Activated CD4-positive, alpha-beta memory T cell treated with anti-CD3 and anti-CD28 coated beads for 36 hours (primary cell): ENCODE data around the gene SLC16A12. TPM values are rescaled to one million over a fixed set of nuclear protein-coding genes. Genes with fewer than 3 reads are reported as not detected.
"Not testable (repeated sequence)": the region's sequence is repeated elsewhere in the genome, so short reads cannot be mapped to it uniquely, and the experiment has no call there.

Source experiments
- CTCF ChIA-PET: fragments of 350-600 bp; sonication (Branson Sonifier 250); formaldehyde crosslinking; loops from one replicate; lab custom pipeline; 2021; ENCODE audit warnings: antibody characterized with exemption, inconsistent platforms; lab: Charles Lee
- POLR2A ChIA-PET: fragments of 350-600 bp; sonication (Branson Sonifier 250); formaldehyde crosslinking; loops from one replicate; lab custom pipeline; 2021; ENCODE audit warnings: antibody characterized with exemption; lab: Charles Lee
- DNase-seq: peaks from one replicate; pipeline ENCODE4 v3.0.0-alpha.2; 2020
- H3K27ac Mint-ChIP-seq: one replicate; pipeline ENCODE4 v1.8.0; 2021; ENCODE audit warnings: mixed read lengths
- H3K27me3 Mint-ChIP-seq: one replicate; pipeline ENCODE4 v1.8.0; 2021; ENCODE audit warnings: mixed read lengths
- H3K36me3 Mint-ChIP-seq: one replicate; pipeline ENCODE4 v1.8.0; 2021; ENCODE audit warnings: mixed read lengths
- H3K4me1 Mint-ChIP-seq: one replicate; pipeline ENCODE4 v1.8.0; 2021; ENCODE audit warnings: low read depth, mixed read lengths
- H3K4me3 Mint-ChIP-seq: one replicate; pipeline ENCODE4 v1.8.0; 2021; ENCODE audit warnings: mild to moderate bottlenecking, mixed read lengths
- H3K9me3 Mint-ChIP-seq: one replicate; pipeline ENCODE4 v1.8.0; 2021; ENCODE audit warnings: mixed read lengths
- intact Hi-C: fragments of 100-400 bp; cut with micrococcal nuclease; formaldehyde crosslinking; loops from one replicate; pipeline ENCODE4 v1.15.1; 2023
- total RNA-seq, 2 experiments: library from RNA; stranded (reverse); gene quantifications; one replicate each; pipeline ENCODE4 v1.2.3, GENCODE V29; 2021

SLC16A12 gene
- total RNA-seq, 2 experiments from 2014 or later = not detected

DNA sequence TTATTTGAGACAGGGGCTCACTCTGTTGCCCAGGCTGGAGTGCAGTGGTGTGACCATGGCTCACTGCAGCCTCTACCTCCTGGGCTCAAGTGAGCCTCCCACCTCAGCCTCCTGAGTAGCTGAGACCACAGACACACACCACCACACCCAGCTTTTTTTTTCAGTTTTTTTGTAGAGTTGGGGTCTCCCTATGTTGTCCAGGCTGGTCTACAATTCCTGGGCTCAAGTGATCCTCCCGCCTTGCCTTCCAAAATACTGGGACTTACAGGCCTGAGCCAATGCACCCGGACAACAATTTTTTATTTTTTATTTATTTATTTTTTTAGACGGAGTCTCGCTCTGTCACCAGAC, 144.2 kb downstream of the SLC16A12 start:
- CTCF ChIA-PET = interaction anchor here (1.4 kb wide), 1 partner anchor 59 kb away, joined by 5 read pairs; no protein-coding TSS in a partner anchor
- H3K4me1 Mint-ChIP-seq = peaks cover 27% of the 10 kb centered on the region
- DNase-seq, H3K27ac Mint-ChIP-seq, POLR2A ChIA-PET, H3K9me3 Mint-ChIP-seq, intact Hi-C loops, H3K4me3 Mint-ChIP-seq, H3K36me3 Mint-ChIP-seq, H3K27me3 Mint-ChIP-seq: not testable (repeated sequence)

DNA sequence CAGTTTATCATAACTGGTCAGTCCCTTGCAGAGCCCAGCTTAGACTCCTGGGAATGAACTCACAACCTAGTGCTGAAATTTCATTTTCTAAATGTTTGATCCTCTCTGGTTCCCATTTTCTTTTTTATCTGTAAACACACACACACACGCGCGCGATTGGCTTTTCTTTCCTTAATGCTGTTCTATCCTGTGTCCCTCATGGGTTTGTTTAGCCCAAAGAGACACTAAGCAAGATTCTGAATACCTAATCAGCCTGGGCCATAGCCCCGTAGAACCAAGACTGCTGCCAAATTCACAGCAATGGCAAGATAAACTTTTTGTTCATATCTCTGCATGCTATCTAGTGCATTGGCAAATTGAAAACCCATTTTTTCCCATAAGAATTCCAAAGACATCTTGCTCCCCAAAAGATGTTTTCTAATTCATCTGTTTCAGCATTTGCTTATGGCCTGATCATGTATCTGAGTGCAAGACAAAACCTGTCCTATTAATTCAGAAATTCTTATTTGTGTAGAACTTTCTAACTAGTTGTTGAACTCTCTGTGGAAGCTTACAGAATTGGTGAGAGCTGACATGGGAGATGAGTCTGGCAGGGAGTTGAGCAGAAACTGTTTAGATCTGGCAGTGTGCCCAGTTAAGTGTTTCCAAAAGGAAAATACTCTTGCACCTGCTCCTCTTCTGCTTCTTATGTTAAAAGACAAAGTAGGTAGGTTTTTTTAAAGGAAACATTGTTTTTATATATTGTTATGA, 144.7 kb downstream of the SLC16A12 start:
- CTCF ChIA-PET = interaction anchor here (1.4 kb wide), 1 partner anchor 58 kb away, joined by 5 read pairs; no protein-coding TSS in a partner anchor
- intact Hi-C loops = no loop called here
- POLR2A ChIA-PET = no interaction called here
- DNase-seq = no peak
- Mint-ChIP-seq H3K4me3 (no peak overlapping the region), H3K27ac (no peak overlapping the region), H3K9me3 (no peaks in the 10 kb centered on the region), H3K27me3 (peaks cover 1% of the 10 kb centered on the region), H3K36me3 (no peaks in the 10 kb centered on the region), H3K4me1 (peaks cover 27% of the 10 kb centered on the region)

DNA sequence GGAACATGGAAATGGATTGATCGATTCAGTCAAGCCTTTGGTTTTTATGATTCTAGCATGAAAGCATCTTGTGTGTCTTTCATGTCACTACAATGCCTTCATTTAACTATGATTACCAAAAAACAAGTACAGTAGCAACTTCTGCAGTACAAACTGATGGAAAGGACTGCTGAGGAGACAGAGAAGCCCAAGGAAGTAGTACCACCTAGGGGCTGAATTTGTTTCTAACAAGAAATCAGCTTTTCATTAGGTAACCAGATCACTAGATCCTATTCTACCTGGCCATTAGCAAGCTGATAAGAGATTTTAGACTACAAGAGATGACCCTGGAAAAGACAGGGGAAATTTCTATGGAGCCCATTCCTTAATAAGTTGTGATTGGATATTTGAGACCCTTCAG, 146.1 kb downstream of the SLC16A12 start:
- DNase-seq = no peak
- H3K27ac Mint-ChIP-seq = no peak overlapping the region
- H3K4me1 Mint-ChIP-seq = peaks cover 20% of the 10 kb centered on the region
- CTCF ChIA-PET = interaction anchor here (0.7 to 1.0 kb wide), 3 partner anchors 21 to 172 kb away, joined by 3 read pairs; no protein-coding TSS in a partner anchor
- POLR2A ChIA-PET = no interaction called here
- H3K4me3 Mint-ChIP-seq = no peak overlapping the region
- H3K27me3 Mint-ChIP-seq = peaks cover 1% of the 10 kb centered on the region
- no peaks in the 10 kb centered on the region for H3K36me3 Mint-ChIP-seq
- H3K9me3 Mint-ChIP-seq = no peaks in the 10 kb centered on the region
- intact Hi-C loops = no loop called here

- H3K36me3 Mint-ChIP-seq = no peaks in the 10 kb centered on the region
- ChIA-PET POLR2A (no interaction called here), CTCF (interaction anchor here (0.7 to 1.0 kb wide), 2 partner anchors 21 to 171 kb away, joined by 3 read pairs; no protein-coding TSS in a partner anchor)
- H3K9me3 Mint-ChIP-seq = no peaks in the 10 kb centered on the region
- intact Hi-C loops = no loop called here
- peaks cover 15% of the 10 kb centered on the region for H3K4me1 Mint-ChIP-seq
- peaks cover 1% of the 10 kb centered on the region for H3K27me3 Mint-ChIP-seq
- no peak for DNase-seq
- H3K27ac Mint-ChIP-seq = no peak overlapping the region
- H3K4me3 Mint-ChIP-seq = no peak overlapping the region
These were observed 146.6 kb downstream of the SLC16A12 start for GRCh38 chr10:89388806-89389205.

- CTCF ChIA-PET = no interaction called here
- no peak overlapping the region for H3K27ac Mint-ChIP-seq
These were observed 150.7 kb downstream of the SLC16A12 start for GRCh38 chr10:89384474-89385340.

DNA sequence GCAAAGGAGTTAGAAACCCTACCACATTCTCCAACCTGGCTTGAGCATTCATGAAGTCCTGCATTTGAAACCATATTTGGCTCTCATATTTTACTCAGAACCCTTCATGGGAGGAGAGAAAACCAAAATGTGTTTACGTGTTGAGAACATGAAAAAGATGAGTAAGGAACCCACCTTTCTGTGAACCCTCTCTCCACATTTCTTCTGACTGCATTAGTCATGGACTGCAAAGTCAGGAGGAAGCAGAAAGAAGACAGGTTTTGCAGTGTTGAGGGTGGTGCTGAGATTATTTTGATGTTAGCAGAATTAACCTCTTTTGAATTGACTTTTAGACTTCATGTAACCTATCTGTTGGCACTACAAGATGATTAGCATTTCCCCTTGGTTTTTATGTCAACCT, 152.6 kb downstream of the SLC16A12 start:
- Mint-ChIP-seq H3K27me3 (peaks cover 1% of the 10 kb centered on the region), H3K4me3 (no peak overlapping the region), H3K9me3 (no peaks in the 10 kb centered on the region), H3K27ac (no peak overlapping the region), H3K36me3 (no peaks in the 10 kb centered on the region), H3K4me1 (peaks cover 2% of the 10 kb centered on the region)
- no peak for DNase-seq
- POLR2A ChIA-PET = no interaction called here
- CTCF ChIA-PET = no interaction called here
- intact Hi-C loops = no loop called here

More at GRCh38 chr10:89384474-89385340, 150.7 kb downstream of the SLC16A12 start:
- Mint-ChIP-seq H3K27me3 (peaks cover 1% of the 10 kb centered on the region), H3K36me3 (no peaks in the 10 kb centered on the region), H3K9me3 (no peaks in the 10 kb centered on the region), H3K4me3 (no peak overlapping the region), H3K4me1 (peaks cover 2% of the 10 kb centered on the region)
- POLR2A ChIA-PET = no interaction called here
- intact Hi-C loops = no loop called here
- DNase-seq = no peak

Other genes with a start within 250 kb of the SLC16A12 start
- 10 to 100 TPM; 26.6 to 27.7 TPM for gene IFIT2, start 233.5 kb downstream of the SLC16A12 start, total RNA-seq
- 10 to 100 TPM; 14.7 to 15.2 TPM for gene IFIT3, start 207.6 kb downstream of the SLC16A12 start, total RNA-seq
- not detected for gene IFIT1B, start 157.5 kb downstream of the SLC16A12 start, total RNA-seq
- gene IFIT1, start 143.0 kb downstream of the SLC16A12 start, total RNA-seq = 1 to 10 TPM; 5.2 to 5.5 TPM
- gene IFIT5, start 121.0 kb downstream of the SLC16A12 start, total RNA-seq = 10 to 100 TPM; 10.1 to 10.9 TPM
- 1 to 10 TPM; 2.1 to 2.5 TPM for gene PANK1, start 109.6 kb upstream of the SLC16A12 start, total RNA-seq
- gene KIF20B, start 166.0 kb upstream of the SLC16A12 start, total RNA-seq = 10 to 100 TPM; 65.3 to 65.6 TPM